ENCODE measurements around the gene DLG4. TPM values are rescaled to one million over a fixed set of nuclear protein-coding genes. Genes with fewer than 3 reads are reported as not detected.
A peak's percentile ranks its signal among the peaks of the same experiment; 100 is the strongest.

Gene DLG4
- total RNA-seq, 1 experiment from 2014 or later: 38.3 TPM

DNA sequence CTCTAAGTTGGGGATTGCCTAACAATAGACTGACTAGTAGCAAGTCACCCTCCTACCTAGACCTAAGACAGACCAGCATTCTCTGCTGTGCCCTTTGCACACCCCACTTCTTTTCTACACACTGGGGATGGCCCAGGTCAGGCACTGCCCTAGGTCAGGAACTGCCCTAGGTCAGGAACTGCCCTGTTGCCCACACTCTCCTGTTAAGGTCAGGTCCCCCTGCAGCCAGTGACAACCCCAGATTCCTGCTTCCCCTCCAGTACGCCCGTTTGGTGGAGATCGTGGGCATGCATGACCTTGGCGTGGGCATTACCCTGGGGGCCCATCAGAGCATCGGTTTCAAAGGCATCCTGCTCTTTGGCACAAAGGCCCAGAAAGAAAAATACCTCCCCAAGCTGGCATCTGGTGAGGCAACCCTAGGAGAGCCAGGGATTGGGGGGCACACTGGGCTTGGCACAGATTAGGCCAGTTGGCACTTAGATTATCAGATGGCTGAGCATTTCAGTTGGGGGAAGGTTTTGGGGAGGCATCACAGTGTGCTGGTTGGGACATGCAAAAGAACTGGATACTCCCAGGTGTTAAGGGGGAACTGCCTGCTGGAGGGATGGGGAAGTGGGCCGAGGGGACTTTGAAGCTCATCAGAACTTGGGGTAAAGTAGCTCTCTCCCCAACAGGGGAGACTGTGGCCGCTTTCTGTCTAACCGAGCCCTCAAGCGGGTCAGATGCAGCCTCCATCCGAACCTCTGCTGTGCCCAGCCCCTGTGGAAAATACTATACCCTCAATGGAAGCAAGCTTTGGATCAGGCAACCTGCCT lies 1.8 kb upstream of the DLG4 start:
- no peak overlapping the region for H3K56ac ChIP-seq (ENCODE audit: insufficient read length, low read depth, low read length)
- no peak overlapping the region for H3K9ac ChIP-seq (ENCODE audit: extremely low read depth, insufficient read length, low read length)
- no peak overlapping the region for H2AFZ ChIP-seq (ENCODE audit: low read length)
- H3K27ac ChIP-seq (ENCODE audit: insufficient read length, low read depth, low read length): no peak overlapping the region
- no peak overlapping the region for H3K4me2 ChIP-seq (ENCODE audit: insufficient read depth, insufficient read length, low read length)
- Mint-ChIP-seq H3K36me3 (ENCODE audit: insufficient read depth in 1 of 3, low read depth in 3 of 3) (peaks cover 15 to 56% (median 44%) of the 10 kb centered on the region in 3 experiments; a peak in 6 of 7 replicates), H3K27ac (peak overlapping the region in 1 of 3 experiments; percentile 53; a peak in 1 of 7 replicates), H3K9me3 (no peaks in the 10 kb centered on the region; a peak in 1 of 5 replicates), H3K4me3 (peak overlapping the region; percentile 95 to 97; a peak in 3 of 5 replicates), H3K4me1 (peaks cover 38% of the 10 kb centered on the region in 2 experiments), H3K27me3 (ENCODE audit: low read depth) (peaks cover 1% of the 10 kb centered on the region; the same call in 1 of the 2 replicates)
- H3K9me3 ChIP-seq (ENCODE audit: control insufficient read depth, low read depth, low read length): no peaks in the 10 kb centered on the region
- H3K23ac ChIP-seq (ENCODE audit: insufficient read length, low read depth, low read length): no peak overlapping the region
- WGBS (ENCODE audit: extremely low coverage, insufficient read length, low lambda C conversion rate): no CpG with 5 or more reads among the region's 10 CpGs
- H4K8ac ChIP-seq (replicated peaks; ENCODE audit: insufficient read length, low read depth, low read length): no peak overlapping the region
- H2BK20ac ChIP-seq (ENCODE audit: low read depth, low read length, poor library complexity, severe bottlenecking): no peak overlapping the region
- no peak overlapping the region for H3K18ac ChIP-seq (ENCODE audit: insufficient read length, low read depth, low read length)
- H3K27me3 ChIP-seq (ENCODE audit: insufficient read depth, low read length): no peaks in the 10 kb centered on the region
- TF ChIP-seq, protein P1, sequence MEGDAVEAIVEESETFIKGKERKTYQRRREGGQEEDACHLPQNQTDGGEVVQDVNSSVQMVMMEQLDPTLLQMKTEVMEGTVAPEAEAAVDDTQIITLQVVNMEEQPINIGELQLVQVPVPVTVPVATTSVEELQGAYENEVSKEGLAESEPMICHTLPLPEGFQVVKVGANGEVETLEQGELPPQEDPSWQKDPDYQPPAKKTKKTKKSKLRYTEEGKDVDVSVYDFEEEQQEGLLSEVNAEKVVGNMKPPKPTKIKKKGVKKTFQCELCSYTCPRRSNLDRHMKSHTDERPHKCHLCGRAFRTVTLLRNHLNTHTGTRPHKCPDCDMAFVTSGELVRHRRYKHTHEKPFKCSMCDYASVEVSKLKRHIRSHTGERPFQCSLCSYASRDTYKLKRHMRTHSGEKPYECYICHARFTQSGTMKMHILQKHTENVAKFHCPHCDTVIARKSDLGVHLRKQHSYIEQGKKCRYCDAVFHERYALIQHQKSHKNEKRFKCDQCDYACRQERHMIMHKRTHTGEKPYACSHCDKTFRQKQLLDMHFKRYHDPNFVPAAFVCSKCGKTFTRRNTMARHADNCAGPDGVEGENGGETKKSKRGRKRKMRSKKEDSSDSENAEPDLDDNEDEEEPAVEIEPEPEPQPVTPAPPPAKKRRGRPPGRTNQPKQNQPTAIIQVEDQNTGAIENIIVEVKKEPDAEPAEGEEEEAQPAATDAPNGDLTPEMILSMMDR (conservative IDR thresholded peaks at IDR 0.05): no peak
- no peak overlapping the region for H4K91ac ChIP-seq (ENCODE audit: insufficient read length, low read depth, low read length)
- no peaks in the 10 kb centered on the region for H3K4me1 ChIP-seq (ENCODE audit: insufficient read depth, low read length)
- H2BK12ac ChIP-seq (ENCODE audit: insufficient read length, low read depth, low read length): no peak overlapping the region
- no peaks in the 10 kb centered on the region for H3K79me1 ChIP-seq (ENCODE audit: insufficient read depth, low read depth, low read length, poor library complexity, severe bottlenecking)
- no peak overlapping the region for H2BK15ac ChIP-seq (ENCODE audit: low read depth, low read length)
- H2AK5ac ChIP-seq (ENCODE audit: insufficient read length, low read length): no peak overlapping the region
- H3K23me2 ChIP-seq (ENCODE audit: insufficient read length, low read depth, low read length, poor library complexity, severe bottlenecking): peaks cover 11% of the 10 kb centered on the region
- no peak overlapping the region for H2BK120ac ChIP-seq (ENCODE audit: low read depth, low read length, poor library complexity, severe bottlenecking)
- no peak overlapping the region for H4K5ac ChIP-seq (ENCODE audit: insufficient read length, low read depth, low read length)
- H3K4ac ChIP-seq (ENCODE audit: low read depth, low read length): no peak overlapping the region
- no peak overlapping the region for H3T11ph ChIP-seq (ENCODE audit: low read length)
- no peak overlapping the region for H2BK5ac ChIP-seq (ENCODE audit: insufficient read length, low read length)
- no peaks in the 10 kb centered on the region for H3K79me2 ChIP-seq (ENCODE audit: insufficient read depth, low read length)
- peak; percentile 26 for DNase-seq
- H4K20me1 ChIP-seq (ENCODE audit: control insufficient read depth, insufficient read depth, insufficient read length): no peaks in the 10 kb centered on the region
- no peak overlapping the region; the same call in 1 of the 2 replicates for H3K14ac ChIP-seq (ENCODE audit: insufficient read depth, low read length)

All from H9 (cell line).